PFSK-1 (cell line): ENCODE data around the gene CDYL.

Experiments
- FOXP2 ChIP-seq: optimal IDR thresholded peaks from 2 replicates; pipeline ENCODE3; 2011; ENCODE audit warnings: borderline replicate concordance, control low read depth, inconsistent platforms; ENCODE audit not compliant: insufficient read depth; ENCODE audit errors: extremely low read length, extremely low read depth
- POLR2AphosphoS5 ChIP-seq: IDR thresholded peaks from 2 replicates; pipeline ENCODE4 v1.6.1; 2012; ENCODE audit warnings: low read depth, mild to moderate bottlenecking, control low read depth, low read length, moderate library complexity
- REST ChIP-seq, 2 experiments: IDR thresholded peaks; 2 replicates each; pipeline versions ENCODE4 v1.6.1 to v1.8.0; 2011 to 2012; ENCODE audit warnings: low read depth in 2 of 2, low read length in 2 of 2, control low read depth in 1 of 2, inconsistent platforms in 1 of 2, mild to moderate bottlenecking in 1 of 2, moderate library complexity in 1 of 2; ENCODE audit not compliant: insufficient read depth in 1 of 2
- SIN3A ChIP-seq: IDR thresholded peaks from 2 replicates; pipeline ENCODE4 v1.6.1; 2012; ENCODE audit warnings: mild to moderate bottlenecking, low read length, moderate library complexity, borderline replicate concordance; ENCODE audit not compliant: insufficient read depth
- TAF1 ChIP-seq: IDR thresholded peaks from 2 replicates; pipeline ENCODE4 v1.6.1; 2012; ENCODE audit warnings: low read length, control low read depth, borderline replicate concordance; ENCODE audit not compliant: insufficient read depth

CDYL gene

GRCh38 chr6:4776493-4777393, 539 bp downstream of the CDYL start:
- peak; percentile 19; the same call in 1 of the 2 replicates for TF ChIP-seq POLR2AphosphoS5
- TF ChIP-seq TAF1, result 0 out of 2 replicates have a peak, but pooled peaks have one; percentile 6
- peak; percentile 4 for TF ChIP-seq FOXP2
- TF ChIP-seq SIN3A, result peak; percentile 54; the same call in 1 of the 2 replicates
- 0 out of 4 replicates have a peak, but pooled peaks of 1 of the 2 experiments have one; percentile 6 for TF ChIP-seq REST (IDR thresholded peaks at IDR 0.05; ENCODE audit: insufficient read depth in 1 of 2, low read depth in 2 of 2, low read length in 2 of 2)

GRCh38 chr6:4777394-4777935, 1.3 kb downstream of the CDYL start:
- TF ChIP-seq POLR2AphosphoS5 (no peak), SIN3A (no peak), REST (IDR thresholded peaks at IDR 0.05; ENCODE audit: insufficient read depth in 1 of 2, low read depth in 2 of 2, low read length in 2 of 2) (no peak), FOXP2 (no peak), TAF1 (no peak)

- TF ChIP-seq FOXP2, result no peak
- TF ChIP-seq TAF1, result no peak
- TF ChIP-seq POLR2AphosphoS5, result no peak
- TF ChIP-seq SIN3A, result no peak
- TF ChIP-seq REST (IDR thresholded peaks at IDR 0.05; ENCODE audit: insufficient read depth in 1 of 2, low read depth in 2 of 2, low read length in 2 of 2), result no peak
These were observed 1.9 kb downstream of the CDYL start for GRCh38 chr6:4778086-4778485.

GRCh38 chr6:4780360-4780812, 4.2 kb downstream of the CDYL start:
- TF ChIP-seq FOXP2, result no peak
- no peak for TF ChIP-seq REST (IDR thresholded peaks at IDR 0.05; ENCODE audit: insufficient read depth in 1 of 2, low read depth in 2 of 2, low read length in 2 of 2)
- no peak for TF ChIP-seq TAF1
- no peak for TF ChIP-seq POLR2AphosphoS5
- TF ChIP-seq SIN3A, result no peak
